GM18951 (cell line): Measurements from ENCODE around the gene CD248.

Experiments
- POLR2A ChIP-seq: IDR thresholded peaks from 4 replicates; pipeline ENCODE4 v1.6.1; 2011; ENCODE audit warnings: mild to moderate bottlenecking; ENCODE audit not compliant: insufficient read length, insufficient read depth; ENCODE audit errors: extremely low read depth
- in situ Hi-C: fragments of 300-500 bp; cut with MboI; formaldehyde crosslinking; loops from one replicate; pipeline ENCODE4 v1.12.0; 2022; ENCODE audit warnings: low sequenced_read_pairs, mixed read lengths, inconsistent platforms; ENCODE audit not compliant: unreplicated experiment

CD248 gene

GRCh38 chr11:66268952-66269905 lies 47.6 kb downstream of the CD248 start:
- no peak for TF ChIP-seq POLR2A
- in situ Hi-C loops: no loop called here

DNA sequence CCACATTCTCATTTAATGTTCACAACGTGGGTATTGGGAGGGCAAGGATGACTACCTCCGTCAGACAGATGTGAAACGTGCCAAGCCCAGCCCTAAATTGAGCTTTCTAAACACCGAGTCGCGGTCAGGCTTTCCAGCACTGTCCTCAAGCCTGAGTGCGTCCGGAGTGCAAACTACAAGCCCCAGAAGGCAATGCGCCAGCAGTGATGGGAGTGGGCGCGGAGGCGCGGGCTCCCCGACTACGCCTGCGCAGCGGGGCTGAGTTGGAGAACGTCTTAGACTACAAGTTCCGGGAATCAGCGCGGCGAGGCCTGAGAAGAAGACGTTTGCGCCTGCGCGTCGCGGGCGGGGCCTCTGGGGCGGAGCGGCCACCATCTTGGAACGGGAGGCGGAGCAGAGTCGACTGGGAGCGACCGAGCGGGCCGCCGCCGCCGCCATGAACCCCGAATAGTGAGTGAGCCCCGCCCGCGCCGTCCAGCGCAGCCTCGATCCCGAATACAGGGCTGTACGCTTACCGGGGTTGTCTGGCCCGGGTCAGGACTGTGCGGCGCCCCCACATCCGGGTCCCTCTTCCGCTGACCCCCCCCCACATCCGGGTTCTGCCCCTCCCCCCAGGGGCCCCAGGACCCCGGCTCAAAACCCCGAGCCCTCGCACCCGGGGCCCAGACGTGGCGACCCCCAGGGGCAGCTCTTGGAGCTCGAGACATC lies 48.4 kb downstream of the CD248 start, which contains the start of gene RAB1B:
Gene RAB1B (plus strand): TSS at position 396 of the 708 bp plus-strand sequence. CDS start 41 bp downstream, at position 437.
- TF ChIP-seq POLR2A: peak; percentile 76
- in situ Hi-C loops: no loop called here

DNA sequence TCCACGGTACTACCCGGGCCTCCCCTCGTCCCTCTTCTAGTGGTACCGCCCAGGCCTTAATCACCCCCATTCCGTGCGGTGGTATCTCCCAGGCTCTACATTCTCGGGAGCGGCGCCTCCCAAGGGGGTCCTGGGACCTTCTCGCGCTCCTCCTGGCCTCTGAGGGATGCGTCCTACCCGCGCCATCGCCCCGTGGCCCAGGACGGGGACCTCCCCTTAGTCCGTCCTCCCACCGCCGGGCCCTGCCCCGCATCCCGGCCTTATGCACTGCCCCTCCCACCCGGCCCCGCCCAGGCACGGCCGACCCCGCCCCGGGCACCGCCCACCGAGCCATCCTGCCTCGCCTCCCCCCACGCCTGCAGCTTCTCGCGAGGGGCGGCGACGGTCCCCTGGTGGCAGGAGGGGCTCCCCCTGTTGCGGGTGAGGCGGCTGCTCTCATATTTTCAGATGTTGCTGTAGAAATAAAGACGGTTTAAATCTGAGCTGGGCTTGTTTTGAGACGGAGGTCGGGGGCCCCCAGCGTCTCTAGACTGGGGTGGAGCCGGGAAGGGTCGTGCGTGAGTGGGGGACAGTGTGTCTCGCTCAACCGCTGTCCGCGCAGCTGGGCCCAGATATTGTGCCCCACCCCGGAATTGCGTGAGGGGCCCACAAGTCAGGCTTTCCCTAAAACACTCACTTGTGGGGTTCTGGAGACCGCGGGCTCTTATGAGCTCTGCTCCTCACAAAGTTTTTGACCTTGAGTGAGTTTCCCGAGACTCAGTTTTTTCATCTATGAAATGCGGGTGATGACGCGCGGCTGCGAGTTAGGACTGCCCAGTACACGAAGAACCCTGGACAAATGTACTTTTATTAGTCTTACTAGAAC lies 49.2 kb downstream of the CD248 start:
- in situ Hi-C loops: no loop called here
- TF ChIP-seq POLR2A: peak; percentile 53

DNA sequence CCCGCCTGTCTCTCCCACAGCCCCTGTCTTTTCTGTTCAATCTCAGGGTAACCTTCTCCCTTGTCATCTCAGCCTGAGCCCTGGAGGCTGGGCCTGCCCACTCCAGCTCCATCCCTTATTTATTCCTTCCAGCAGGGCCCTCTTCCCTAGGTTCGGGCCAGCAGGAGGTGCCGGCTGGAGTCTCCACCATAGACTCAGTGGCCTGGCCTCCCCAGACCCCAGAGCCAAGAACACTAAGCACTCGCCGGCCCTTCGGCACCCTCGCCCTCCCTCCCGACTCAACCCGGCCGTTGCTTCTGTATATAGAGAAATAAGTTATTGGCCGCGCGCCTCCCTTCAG lies 49.8 kb downstream of the CD248 start:
- TF ChIP-seq POLR2A: no peak
- in situ Hi-C loops: no loop called here

GRCh38 chr11:66266378-66267038 lies 50.3 kb downstream of the CD248 start:
- no peak for TF ChIP-seq POLR2A
- in situ Hi-C loops: no loop called here

DNA sequence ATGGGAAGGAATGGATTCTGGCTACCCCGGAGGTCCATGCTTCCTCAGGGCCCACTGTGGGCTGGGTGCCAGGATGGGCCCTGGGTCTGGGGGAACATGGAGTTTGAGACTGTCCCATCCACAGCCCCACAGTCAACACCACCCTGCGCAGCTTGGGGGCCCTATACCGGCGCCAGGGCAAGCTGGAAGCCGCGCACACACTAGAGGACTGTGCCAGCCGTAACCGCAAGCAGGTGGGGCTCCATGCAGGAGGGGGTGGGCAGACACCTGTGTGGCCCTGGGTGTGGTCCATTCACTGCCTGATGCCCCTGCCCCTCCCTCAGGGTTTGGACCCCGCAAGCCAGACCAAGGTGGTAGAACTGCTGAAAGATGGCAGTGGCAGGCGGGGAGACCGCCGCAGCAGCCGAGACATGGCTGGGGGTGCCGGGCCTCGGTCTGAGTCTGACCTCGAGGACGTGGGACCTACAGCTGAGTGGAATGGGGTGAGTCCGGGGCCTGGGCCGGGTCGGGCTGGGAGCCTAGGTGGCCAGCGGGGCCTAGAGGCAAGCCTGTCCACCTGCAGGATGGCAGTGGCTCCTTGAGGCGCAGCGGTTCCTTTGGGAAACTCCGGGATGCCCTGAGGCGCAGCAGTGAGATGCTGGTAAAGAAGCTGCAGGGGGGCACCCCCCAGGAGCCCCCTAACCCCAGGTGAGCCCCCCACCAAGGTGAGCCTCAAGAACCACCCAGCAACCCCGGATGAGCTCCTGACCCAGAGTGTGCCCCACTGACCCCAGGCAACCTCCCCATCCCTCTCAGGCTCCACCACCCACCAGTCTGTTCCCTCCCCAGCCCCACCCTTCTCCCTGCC lies 51.1 kb downstream of the CD248 start:
- in situ Hi-C loops: no loop called here
- TF ChIP-seq POLR2A: no peak

DNA sequence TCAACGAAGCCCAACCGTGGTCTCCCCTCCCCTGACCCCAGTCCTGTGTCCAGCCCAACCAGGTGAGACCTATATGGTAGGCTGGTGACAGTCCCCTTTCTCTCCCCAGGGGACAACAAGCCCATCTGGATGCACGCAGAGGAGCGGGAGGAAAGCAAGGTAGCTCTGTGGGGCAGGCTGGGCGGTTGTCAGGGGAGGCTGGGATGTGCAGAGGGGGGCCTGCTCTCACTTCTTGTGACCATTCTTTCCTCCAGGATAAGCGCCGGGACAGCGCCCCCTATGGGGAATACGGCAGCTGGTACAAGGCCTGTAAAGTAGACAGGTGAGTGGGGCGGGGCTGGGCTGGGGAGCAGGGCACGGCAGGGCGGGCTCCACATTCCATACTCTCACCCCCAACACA lies 51.9 kb downstream of the CD248 start:
- no peak for TF ChIP-seq POLR2A
- in situ Hi-C loops: no loop called here
